ENCODE data around the gene ARRDC3.
"Not testable (repeated sequence)": the region's sequence is repeated elsewhere in the genome, so short reads cannot be mapped to it uniquely, and the experiment has no call there.

ARRDC3 gene

GRCh38 chr5:91359962-91360609 lies 23.0 kb downstream of the ARRDC3 start:
- DNase-seq (ENCODE audit: low read depth in 2 of 2) = no peak

GRCh38 chr5:91357806-91358205 lies 25.3 kb downstream of the ARRDC3 start:
- no peak for DNase-seq (ENCODE audit: low read depth in 2 of 2)

GRCh38 chr5:91357012-91357634 lies 26.0 kb downstream of the ARRDC3 start:
- DNase-seq (ENCODE audit: low read depth in 2 of 2) = no peak

GRCh38 chr5:91354867-91355266 lies 28.2 kb downstream of the ARRDC3 start:
- not testable (repeated sequence) for DNase-seq (ENCODE audit: low read depth in 2 of 2)

GRCh38 chr5:91352831-91353695 lies 30.1 kb downstream of the ARRDC3 start:
- DNase-seq (ENCODE audit: low read depth in 2 of 2) = no peak

GRCh38 chr5:91345461-91345860 lies 37.7 kb downstream of the ARRDC3 start:
- no peak for DNase-seq (ENCODE audit: low read depth in 2 of 2)

- not testable (repeated sequence) for DNase-seq (ENCODE audit: low read depth in 2 of 2)
Observed at GRCh38 chr5:91344661-91345200, 38.4 kb downstream of the ARRDC3 start.

GRCh38 chr5:91343916-91344315 lies 39.2 kb downstream of the ARRDC3 start:
- no peak for DNase-seq (ENCODE audit: low read depth in 2 of 2)

- not testable (repeated sequence) for DNase-seq (ENCODE audit: low read depth in 2 of 2)
Observed at GRCh38 chr5:91342931-91343330, 40.2 kb downstream of the ARRDC3 start.

- no peak for DNase-seq (ENCODE audit: low read depth in 2 of 2)
Observed at GRCh38 chr5:91341154-91341553, 42.0 kb downstream of the ARRDC3 start.

GRCh38 chr5:91340532-91340931 lies 42.6 kb downstream of the ARRDC3 start:
- DNase-seq (ENCODE audit: low read depth in 2 of 2) = no peak

GRCh38 chr5:91339063-91339705 lies 43.9 kb downstream of the ARRDC3 start:
- DNase-seq (ENCODE audit: low read depth in 2 of 2) = no peak

GRCh38 chr5:91332267-91333045 lies 50.7 kb downstream of the ARRDC3 start:
- DNase-seq (ENCODE audit: low read depth in 2 of 2) = peak in 1 of 2 donors; percentile 9

GRCh38 chr5:91331705-91332104 lies 51.4 kb downstream of the ARRDC3 start:
- DNase-seq (ENCODE audit: low read depth in 2 of 2) = no peak

- no peak for DNase-seq (ENCODE audit: low read depth in 2 of 2)
Observed at GRCh38 chr5:91329283-91329682, 53.8 kb downstream of the ARRDC3 start.

- no peak for DNase-seq (ENCODE audit: low read depth in 2 of 2)
Observed at GRCh38 chr5:91328743-91329142, 54.4 kb downstream of the ARRDC3 start.

GRCh38 chr5:91322981-91323380 lies 60.1 kb downstream of the ARRDC3 start:
- DNase-seq (ENCODE audit: low read depth in 2 of 2) = not testable (repeated sequence)

- DNase-seq (ENCODE audit: low read depth in 2 of 2) = no peak
Observed at GRCh38 chr5:91319667-91320066, 63.5 kb downstream of the ARRDC3 start.

- DNase-seq (ENCODE audit: low read depth in 2 of 2) = peak in 1 of 2 donors; percentile 32
Observed at GRCh38 chr5:91318724-91319123, 64.4 kb downstream of the ARRDC3 start.

Data from stimulated activated CD4-positive, alpha-beta T cell treated with anti-CD3 and anti-CD28 coated beads, Interleukin-15, amount 100 ng/mL, for 48 hours (primary cell).